K562 (cell line): ENCODE results near the gene KANK2.

ENCODE experiments used
- CBX8 ChIP-seq: fragments of 200-600 bp; sonication (generic); IDR thresholded peaks from 2 replicates; pipeline ENCODE4 v1.6.1; 2012; ENCODE audit warnings: borderline replicate concordance, mixed run types, low read depth, mild to moderate bottlenecking, moderate library complexity, mixed read lengths, low read length, control low read depth, inconsistent platforms; ENCODE audit not compliant: poor library complexity, severe bottlenecking; ENCODE audit errors: extremely low read depth
- DNMT1 ChIP-seq: fragments of 450-650 bp; IDR thresholded peaks from 2 replicates; pipeline ENCODE4 v1.6.1; 2016; ENCODE audit warnings: antibody characterized with exemption, mild to moderate bottlenecking
- EGR1 ChIP-seq: fragments of 450-650 bp; conservative IDR thresholded peaks from 2 replicates; pipeline ENCODE4 v1.6.1; 2017; ENCODE audit warnings: mild to moderate bottlenecking
- GATA2 ChIP-seq: sonication (generic); formaldehyde crosslinking; IDR thresholded peaks from 2 replicates; pipeline ENCODE4 v1.4.0; 2020; ENCODE audit warnings: mild to moderate bottlenecking, missing genetic modification reagents
- HIVEP1 ChIP-seq: fragments of 250-450 bp; sonication (Bioruptor Pico); IDR thresholded peaks from 2 replicates; pipeline ENCODE4 v1.4.0; 2020; ENCODE audit warnings: mild to moderate bottlenecking
- JUN ChIP-seq, 2 experiments: sonication (generic) in 1 of 2; formaldehyde crosslinking in 1 of 2; IDR thresholded peaks; 2 replicates each; pipeline versions ENCODE4 v1.6.1 to v1.8.0; 2012 to 2022; ENCODE audit warnings: borderline replicate concordance in 2 of 2, mild to moderate bottlenecking in 2 of 2, improper control_type of control experiment in 1 of 2, low read depth in 1 of 2, low read length in 1 of 2, missing genetic modification reagents in 1 of 2
- MCM2 ChIP-seq: fragments of 450-650 bp; IDR thresholded peaks from 2 replicates; pipeline ENCODE4 v1.6.1; 2017; ENCODE audit warnings: low read depth, mild to moderate bottlenecking
- MECOM ChIP-seq: fragments of 250-450 bp; sonication (Bioruptor Pico); IDR thresholded peaks from 2 replicates; pipeline ENCODE4 v1.8.0; 2022; ENCODE audit warnings: inconsistent platforms
- POLR2A ChIP-seq: fragments of 450-650 bp; conservative IDR thresholded peaks from 2 replicates; pipeline ENCODE4 v1.6.1; 2016
- ZNF134 ChIP-seq: fragments of 250-450 bp; sonication (Bioruptor Pico); conservative IDR thresholded peaks from 2 replicates; pipeline ENCODE4 v1.4.0; 2020
- ZNF165 ChIP-seq: fragments of 250-450 bp; sonication (Bioruptor Pico); IDR thresholded peaks from 2 replicates; pipeline ENCODE4 v1.4.0; 2020; ENCODE audit warnings: borderline replicate concordance
- ZNF778 ChIP-seq: fragments of 450-650 bp; formaldehyde crosslinking; IDR thresholded peaks from 2 replicates; pipeline ENCODE4 v1.4.0; 2020; ENCODE audit warnings: mild to moderate bottlenecking, moderate library complexity
- TF ChIP-seq, protein P1 (sequence below), 3 experiments: IDR thresholded peaks in 2 of 3; conservative IDR thresholded peaks in 1 of 3; 2 replicates each; pipeline ENCODE4 v1.5.1; 2011 to 2012; ENCODE audit warnings: low read length in 3 of 3, mild to moderate bottlenecking in 3 of 3, control low read depth in 2 of 3, improper control_type of control experiment in 1 of 3, inconsistent platforms in 1 of 3, low read depth in 1 of 3, mixed read lengths in 1 of 3, moderate library complexity in 1 of 3; ENCODE audit not compliant: insufficient read depth in 2 of 3
- TF ChIP-seq, protein P2 (sequence below), 2 experiments: fragments of 450-650 bp; IDR thresholded peaks; 2 replicates each; pipeline ENCODE4 v1.6.1; 2016; ENCODE audit warnings: mild to moderate bottlenecking in 2 of 2, borderline replicate concordance in 1 of 2, low read depth in 1 of 2, moderate library complexity in 1 of 2

- no peak for TF ChIP-seq GATA2 (CRISPR knock-in tag)
- no peak for TF ChIP-seq MCM2
- no peak for TF ChIP-seq EGR1
- TF ChIP-seq POLR2A = no peak
- no peak for TF ChIP-seq JUN (IDR thresholded peaks at IDR 0.05; ENCODE audit: borderline replicate concordance, low read depth, low read length)
- TF ChIP-seq JUN (CRISPR knock-in tag; IDR thresholded peaks at IDR 0.05; ENCODE audit: borderline replicate concordance) = no peak
- TF ChIP-seq DNMT1 = no peak
- TF ChIP-seq, protein P1, sequence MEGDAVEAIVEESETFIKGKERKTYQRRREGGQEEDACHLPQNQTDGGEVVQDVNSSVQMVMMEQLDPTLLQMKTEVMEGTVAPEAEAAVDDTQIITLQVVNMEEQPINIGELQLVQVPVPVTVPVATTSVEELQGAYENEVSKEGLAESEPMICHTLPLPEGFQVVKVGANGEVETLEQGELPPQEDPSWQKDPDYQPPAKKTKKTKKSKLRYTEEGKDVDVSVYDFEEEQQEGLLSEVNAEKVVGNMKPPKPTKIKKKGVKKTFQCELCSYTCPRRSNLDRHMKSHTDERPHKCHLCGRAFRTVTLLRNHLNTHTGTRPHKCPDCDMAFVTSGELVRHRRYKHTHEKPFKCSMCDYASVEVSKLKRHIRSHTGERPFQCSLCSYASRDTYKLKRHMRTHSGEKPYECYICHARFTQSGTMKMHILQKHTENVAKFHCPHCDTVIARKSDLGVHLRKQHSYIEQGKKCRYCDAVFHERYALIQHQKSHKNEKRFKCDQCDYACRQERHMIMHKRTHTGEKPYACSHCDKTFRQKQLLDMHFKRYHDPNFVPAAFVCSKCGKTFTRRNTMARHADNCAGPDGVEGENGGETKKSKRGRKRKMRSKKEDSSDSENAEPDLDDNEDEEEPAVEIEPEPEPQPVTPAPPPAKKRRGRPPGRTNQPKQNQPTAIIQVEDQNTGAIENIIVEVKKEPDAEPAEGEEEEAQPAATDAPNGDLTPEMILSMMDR (IDR thresholded peaks at IDR 0.05 in 2 of 3, conservative IDR thresholded peaks at IDR 0.05 in 1 of 3; ENCODE audit: insufficient read depth in 2 of 3, low read depth in 1 of 3, low read length in 3 of 3) = no peak
- no peak for TF ChIP-seq HIVEP1 (CRISPR knock-in tag)
- no peak for TF ChIP-seq ZNF165 (CRISPR knock-in tag)
- TF ChIP-seq ZNF134 (CRISPR knock-in tag) = no peak
- no peak for TF ChIP-seq MECOM (CRISPR knock-in tag)
- TF ChIP-seq, protein P2, sequence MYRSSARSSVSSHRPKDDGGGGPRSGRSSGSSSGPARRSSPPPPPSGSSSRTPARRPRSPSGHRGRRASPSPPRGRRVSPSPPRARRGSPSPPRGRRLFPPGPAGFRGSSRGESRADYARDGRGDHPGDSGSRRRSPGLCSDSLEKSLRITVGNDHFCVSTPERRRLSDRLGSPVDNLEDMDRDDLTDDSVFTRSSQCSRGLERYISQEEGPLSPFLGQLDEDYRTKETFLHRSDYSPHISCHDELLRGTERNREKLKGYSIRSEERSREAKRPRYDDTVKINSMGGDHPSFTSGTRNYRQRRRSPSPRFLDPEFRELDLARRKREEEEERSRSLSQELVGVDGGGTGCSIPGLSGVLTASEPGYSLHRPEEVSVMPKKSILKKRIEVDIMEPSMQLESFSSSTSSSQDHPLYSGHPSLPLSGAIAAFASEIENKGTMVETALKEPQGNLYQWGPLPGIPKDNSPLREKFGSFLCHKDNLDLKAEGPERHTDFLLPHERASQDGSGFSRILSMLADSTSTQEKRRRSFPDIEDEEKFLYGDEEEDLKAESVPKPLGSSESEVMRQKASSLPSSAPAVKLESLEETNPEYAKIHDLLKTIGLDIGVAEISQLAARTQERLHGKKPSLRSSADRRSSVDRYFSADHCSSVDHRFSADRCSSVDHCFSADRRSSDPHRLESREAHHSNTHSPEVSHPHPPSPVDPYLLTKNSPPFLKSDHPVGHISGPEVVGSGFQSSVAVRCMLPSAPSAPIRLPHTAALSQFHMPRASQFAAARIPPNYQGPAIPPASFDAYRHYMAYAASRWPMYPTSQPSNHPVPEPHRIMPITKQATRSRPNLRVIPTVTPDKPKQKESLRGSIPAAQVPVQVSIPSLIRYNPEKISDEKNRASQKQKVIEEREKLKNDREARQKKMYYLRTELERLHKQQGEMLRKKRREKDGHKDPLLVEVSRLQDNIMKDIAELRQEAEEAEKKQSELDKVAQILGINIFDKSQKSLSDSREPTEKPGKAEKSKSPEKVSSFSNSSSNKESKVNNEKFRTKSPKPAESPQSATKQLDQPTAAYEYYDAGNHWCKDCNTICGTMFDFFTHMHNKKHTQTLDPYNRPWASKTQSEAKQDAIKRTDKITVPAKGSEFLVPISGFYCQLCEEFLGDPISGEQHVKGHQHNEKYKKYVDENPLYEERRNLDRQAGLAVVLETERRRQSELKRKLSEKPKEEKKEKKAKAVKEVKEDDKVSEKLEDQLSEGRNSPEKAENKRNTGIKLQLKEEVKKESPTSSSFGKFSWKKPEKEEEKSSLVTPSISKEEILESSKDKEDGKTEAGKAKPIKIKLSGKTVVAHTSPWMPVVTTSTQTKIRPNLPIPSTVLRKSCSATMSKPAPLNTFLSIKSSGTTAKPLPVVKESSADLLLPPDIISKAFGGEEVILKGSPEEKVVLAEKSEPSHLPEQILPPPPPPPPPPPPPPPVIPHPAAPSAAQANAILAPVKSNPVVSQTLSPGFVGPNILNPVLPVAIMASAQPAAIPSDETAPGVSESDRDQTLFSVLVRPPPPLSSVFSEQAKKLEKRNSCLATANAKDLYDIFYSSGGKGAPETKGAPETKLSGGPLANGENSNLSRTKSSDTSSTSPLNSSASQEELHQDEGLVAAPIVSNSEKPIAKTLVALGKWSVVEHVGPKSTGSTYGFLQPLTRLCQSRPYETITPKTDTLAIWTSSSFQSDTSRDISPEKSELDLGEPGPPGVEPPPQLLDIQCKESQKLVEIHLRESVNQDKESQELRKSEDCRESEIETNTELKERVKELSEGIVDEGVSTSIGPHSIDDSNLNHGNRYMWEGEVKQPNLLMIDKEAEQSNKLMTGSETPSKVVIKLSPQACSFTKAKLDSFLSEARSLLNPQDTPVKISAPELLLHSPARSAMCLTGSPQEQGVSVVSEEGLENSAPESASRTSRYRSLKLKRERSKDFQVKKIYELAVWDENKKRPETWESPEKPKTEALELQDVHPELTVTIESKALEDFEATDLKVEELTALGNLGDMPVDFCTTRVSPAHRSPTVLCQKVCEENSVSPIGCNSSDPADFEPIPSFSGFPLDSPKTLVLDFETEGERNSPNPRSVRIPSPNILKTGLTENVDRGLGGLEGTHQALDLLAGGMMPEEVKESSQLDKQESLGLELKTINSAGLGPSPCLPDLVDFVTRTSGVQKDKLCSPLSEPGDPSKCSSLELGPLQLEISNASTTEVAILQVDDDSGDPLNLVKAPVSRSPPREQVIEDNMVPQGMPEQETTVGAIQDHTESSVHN (IDR thresholded peaks at IDR 0.05; ENCODE audit: borderline replicate concordance in 1 of 2, low read depth in 1 of 2) = no peak
- no peak for TF ChIP-seq ZNF778
- no peak for TF ChIP-seq CBX8
These were observed 40.0 kb upstream of the KANK2 start for GRCh38 chr19:11237321-11237720.
